HepG2 (cell line): ENCODE results near the gene DCAF8. TPM values are rescaled to one million over a fixed set of nuclear protein-coding genes. Genes with fewer than 3 reads are reported as not detected.

Experiments used
- BRD4 ChIP-seq: sonication (generic); formaldehyde crosslinking; IDR thresholded peaks from 2 replicates; pipeline ENCODE4 v1.4.0; 2020; ENCODE audit warnings: missing genetic modification reagents
- XRCC5 ChIP-seq: fragments of 200-400 bp; formaldehyde crosslinking; optimal IDR thresholded peaks from 2 replicates; pipeline ENCODE3; 2017; ENCODE audit warnings: mild to moderate bottlenecking, low read length
- polyA plus RNA-seq, 8 experiments: library from polyadenylated mRNA; depleted of rRNA in 3 of 8; stranded (reverse) in 7 of 8; unstranded in 1 of 8; fragments of >200 nt; fragmentation: Illumina TruSeq in 4 of 8; extraction: Trizol in 4 of 8; gene quantifications; 2 replicates each; pipeline versions ENCODE4 v1.2.1 to v1.2.3, GENCODE V29; 2011 to 2016; ENCODE audit warnings: low read depth in 4 of 8, missing spikeins in 1 of 8, mixed read lengths in 1 of 8; ENCODE audit not compliant: insufficient read depth in 1 of 8
- total RNA-seq, 5 experiments: library from RNA; depleted of rRNA; stranded (reverse); fragments of >200 nt; fragmentation: Illumina TruSeq; extraction: Trizol; gene quantifications; 2 replicates each; pipeline ENCODE4 v1.2.3, GENCODE V29; 2016; ENCODE audit warnings: low read depth in 1 of 5
- TF ChIP-seq, protein P1 (sequence below): sonication (generic); formaldehyde crosslinking; IDR thresholded peaks from 2 replicates; pipeline ENCODE4 v1.4.0; 2020; ENCODE audit warnings: mild to moderate bottlenecking, missing genetic modification reagents

Gene DCAF8
- total and polyA plus RNA-seq, 2 of the 13 experiments (the other 11 are each of a cell fraction or from before 2014, with no cell fraction given): 73.4 to 79.8 TPM

DNA sequence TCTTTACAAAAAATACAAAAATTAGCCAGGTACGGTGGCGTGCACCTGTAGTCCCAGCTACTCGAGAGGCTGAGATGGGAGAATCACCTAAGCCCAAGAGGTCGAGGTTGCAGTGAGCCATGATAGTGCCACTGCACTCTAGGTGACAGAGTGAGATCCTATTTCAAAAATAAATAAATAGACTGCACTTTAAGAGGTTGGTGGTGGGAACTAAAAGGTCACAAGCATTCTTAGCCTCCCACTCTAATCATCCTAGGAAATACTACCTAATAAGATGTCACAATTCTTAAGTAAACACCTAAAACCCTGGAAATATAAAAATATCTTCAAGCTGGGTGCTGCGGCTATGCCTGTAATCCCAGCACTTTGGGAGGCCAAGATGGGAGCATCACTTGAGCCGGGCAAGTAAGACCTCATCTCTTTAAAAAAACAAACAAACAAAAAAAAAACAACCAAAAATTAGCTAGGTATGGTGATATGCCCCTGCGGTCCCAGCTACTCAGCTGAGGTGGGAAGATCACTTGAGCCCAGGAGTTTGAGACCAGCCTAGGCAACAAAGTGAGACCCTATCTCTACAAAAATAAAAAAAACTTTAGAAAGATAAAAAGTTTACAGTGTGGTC is 4.1 kb downstream of the DCAF8 start (continued):
- TF ChIP-seq, protein P1, sequence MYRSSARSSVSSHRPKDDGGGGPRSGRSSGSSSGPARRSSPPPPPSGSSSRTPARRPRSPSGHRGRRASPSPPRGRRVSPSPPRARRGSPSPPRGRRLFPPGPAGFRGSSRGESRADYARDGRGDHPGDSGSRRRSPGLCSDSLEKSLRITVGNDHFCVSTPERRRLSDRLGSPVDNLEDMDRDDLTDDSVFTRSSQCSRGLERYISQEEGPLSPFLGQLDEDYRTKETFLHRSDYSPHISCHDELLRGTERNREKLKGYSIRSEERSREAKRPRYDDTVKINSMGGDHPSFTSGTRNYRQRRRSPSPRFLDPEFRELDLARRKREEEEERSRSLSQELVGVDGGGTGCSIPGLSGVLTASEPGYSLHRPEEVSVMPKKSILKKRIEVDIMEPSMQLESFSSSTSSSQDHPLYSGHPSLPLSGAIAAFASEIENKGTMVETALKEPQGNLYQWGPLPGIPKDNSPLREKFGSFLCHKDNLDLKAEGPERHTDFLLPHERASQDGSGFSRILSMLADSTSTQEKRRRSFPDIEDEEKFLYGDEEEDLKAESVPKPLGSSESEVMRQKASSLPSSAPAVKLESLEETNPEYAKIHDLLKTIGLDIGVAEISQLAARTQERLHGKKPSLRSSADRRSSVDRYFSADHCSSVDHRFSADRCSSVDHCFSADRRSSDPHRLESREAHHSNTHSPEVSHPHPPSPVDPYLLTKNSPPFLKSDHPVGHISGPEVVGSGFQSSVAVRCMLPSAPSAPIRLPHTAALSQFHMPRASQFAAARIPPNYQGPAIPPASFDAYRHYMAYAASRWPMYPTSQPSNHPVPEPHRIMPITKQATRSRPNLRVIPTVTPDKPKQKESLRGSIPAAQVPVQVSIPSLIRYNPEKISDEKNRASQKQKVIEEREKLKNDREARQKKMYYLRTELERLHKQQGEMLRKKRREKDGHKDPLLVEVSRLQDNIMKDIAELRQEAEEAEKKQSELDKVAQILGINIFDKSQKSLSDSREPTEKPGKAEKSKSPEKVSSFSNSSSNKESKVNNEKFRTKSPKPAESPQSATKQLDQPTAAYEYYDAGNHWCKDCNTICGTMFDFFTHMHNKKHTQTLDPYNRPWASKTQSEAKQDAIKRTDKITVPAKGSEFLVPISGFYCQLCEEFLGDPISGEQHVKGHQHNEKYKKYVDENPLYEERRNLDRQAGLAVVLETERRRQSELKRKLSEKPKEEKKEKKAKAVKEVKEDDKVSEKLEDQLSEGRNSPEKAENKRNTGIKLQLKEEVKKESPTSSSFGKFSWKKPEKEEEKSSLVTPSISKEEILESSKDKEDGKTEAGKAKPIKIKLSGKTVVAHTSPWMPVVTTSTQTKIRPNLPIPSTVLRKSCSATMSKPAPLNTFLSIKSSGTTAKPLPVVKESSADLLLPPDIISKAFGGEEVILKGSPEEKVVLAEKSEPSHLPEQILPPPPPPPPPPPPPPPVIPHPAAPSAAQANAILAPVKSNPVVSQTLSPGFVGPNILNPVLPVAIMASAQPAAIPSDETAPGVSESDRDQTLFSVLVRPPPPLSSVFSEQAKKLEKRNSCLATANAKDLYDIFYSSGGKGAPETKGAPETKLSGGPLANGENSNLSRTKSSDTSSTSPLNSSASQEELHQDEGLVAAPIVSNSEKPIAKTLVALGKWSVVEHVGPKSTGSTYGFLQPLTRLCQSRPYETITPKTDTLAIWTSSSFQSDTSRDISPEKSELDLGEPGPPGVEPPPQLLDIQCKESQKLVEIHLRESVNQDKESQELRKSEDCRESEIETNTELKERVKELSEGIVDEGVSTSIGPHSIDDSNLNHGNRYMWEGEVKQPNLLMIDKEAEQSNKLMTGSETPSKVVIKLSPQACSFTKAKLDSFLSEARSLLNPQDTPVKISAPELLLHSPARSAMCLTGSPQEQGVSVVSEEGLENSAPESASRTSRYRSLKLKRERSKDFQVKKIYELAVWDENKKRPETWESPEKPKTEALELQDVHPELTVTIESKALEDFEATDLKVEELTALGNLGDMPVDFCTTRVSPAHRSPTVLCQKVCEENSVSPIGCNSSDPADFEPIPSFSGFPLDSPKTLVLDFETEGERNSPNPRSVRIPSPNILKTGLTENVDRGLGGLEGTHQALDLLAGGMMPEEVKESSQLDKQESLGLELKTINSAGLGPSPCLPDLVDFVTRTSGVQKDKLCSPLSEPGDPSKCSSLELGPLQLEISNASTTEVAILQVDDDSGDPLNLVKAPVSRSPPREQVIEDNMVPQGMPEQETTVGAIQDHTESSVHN (CRISPR knock-in tag): no peak
- TF ChIP-seq BRD4: no peak
- no peak for TF ChIP-seq XRCC5
